ENCODE data around the gene HSD17B1. TPM values are rescaled to one million over a fixed set of nuclear protein-coding genes. Genes with fewer than 3 reads are reported as not detected.

HSD17B1 gene
- total RNA-seq, 1 experiment from 2014 or later: 1.0 TPM

DNA sequence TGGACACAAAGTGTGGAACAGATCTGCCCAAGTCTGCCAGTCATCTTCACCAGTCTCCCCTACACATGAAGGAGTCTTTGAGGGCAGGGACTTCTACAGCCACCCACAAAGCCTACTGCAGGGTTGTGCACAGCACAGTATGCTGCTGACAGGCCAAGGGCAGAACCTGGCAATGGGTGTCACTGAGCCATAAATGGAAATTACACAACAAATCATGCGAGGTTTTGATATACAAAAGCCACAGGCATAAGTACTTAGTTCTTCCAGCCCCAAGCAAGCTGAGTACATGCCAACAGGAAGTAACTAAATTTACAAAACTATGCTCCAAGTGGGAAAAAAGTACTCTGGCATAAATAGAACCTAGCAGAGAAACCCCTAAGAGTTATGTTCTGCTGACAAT lies 32.6 kb downstream of the HSD17B1 start:
- no peaks in the 10 kb centered on the region for H3K27me3 Mint-ChIP-seq (ENCODE audit: unreplicated experiment)
- TF ChIP-seq, protein P1, sequence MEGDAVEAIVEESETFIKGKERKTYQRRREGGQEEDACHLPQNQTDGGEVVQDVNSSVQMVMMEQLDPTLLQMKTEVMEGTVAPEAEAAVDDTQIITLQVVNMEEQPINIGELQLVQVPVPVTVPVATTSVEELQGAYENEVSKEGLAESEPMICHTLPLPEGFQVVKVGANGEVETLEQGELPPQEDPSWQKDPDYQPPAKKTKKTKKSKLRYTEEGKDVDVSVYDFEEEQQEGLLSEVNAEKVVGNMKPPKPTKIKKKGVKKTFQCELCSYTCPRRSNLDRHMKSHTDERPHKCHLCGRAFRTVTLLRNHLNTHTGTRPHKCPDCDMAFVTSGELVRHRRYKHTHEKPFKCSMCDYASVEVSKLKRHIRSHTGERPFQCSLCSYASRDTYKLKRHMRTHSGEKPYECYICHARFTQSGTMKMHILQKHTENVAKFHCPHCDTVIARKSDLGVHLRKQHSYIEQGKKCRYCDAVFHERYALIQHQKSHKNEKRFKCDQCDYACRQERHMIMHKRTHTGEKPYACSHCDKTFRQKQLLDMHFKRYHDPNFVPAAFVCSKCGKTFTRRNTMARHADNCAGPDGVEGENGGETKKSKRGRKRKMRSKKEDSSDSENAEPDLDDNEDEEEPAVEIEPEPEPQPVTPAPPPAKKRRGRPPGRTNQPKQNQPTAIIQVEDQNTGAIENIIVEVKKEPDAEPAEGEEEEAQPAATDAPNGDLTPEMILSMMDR (IDR thresholded peaks at IDR 0.05; ENCODE audit: unreplicated experiment): no peak
- CTCF ChIA-PET: no interaction called here
- no peak overlapping the region for H3K4me3 Mint-ChIP-seq (ENCODE audit: low read depth, unreplicated experiment)
- peaks cover 57% of the 10 kb centered on the region for H3K36me3 Mint-ChIP-seq (ENCODE audit: insufficient read depth, unreplicated experiment)
- no peaks in the 10 kb centered on the region for H3K9me3 Mint-ChIP-seq (ENCODE audit: low read depth, unreplicated experiment)
- H3K4me1 Mint-ChIP-seq (ENCODE audit: low read depth, unreplicated experiment): no peaks in the 10 kb centered on the region
- H3K27ac Mint-ChIP-seq (ENCODE audit: unreplicated experiment): no peak overlapping the region
- no TSS peak for BruUV-seq (replicated peaks)
- no peak for DNase-seq
- intact Hi-C loops (cut with micrococcal nuclease; ENCODE audit: unreplicated experiment): no loop called here

DNA sequence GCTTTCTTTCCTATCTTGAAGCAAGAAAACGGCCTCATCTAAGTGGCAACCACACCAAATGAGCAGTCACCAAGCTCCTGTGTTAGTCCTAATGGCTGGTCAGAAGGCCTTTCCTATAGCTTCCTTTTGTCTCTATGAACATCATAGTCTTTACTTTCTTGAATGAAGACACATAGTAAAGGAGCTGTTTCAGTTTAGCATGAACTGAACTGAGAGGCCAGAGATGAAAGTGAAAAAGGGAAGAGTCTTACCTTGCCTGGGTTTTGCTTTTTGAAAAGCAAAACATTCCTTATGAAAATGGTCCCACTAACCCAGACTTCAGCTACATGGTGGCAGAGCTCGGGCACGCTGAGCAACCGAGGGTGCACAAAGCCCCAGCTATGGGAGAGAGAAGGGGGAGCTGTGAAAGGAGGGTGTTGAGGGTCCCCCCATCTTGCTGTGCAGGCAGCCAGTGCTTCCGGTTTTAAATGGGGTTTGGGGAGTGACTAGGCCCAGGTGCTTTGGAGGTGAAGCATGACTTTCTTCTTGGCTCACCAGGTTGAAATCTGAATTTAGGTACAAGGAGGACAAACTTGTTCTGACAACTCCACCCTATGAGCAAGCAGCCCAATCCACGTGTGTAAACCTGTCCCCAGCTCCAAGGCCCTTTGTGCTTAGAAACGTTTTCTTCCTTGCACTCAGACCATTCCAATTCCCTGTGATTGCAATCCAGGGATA lies 33.9 kb downstream of the HSD17B1 start:
- intact Hi-C loops (cut with micrococcal nuclease; ENCODE audit: unreplicated experiment): no loop called here
- H3K36me3 Mint-ChIP-seq (ENCODE audit: insufficient read depth, unreplicated experiment): peaks cover 55% of the 10 kb centered on the region
- no peaks in the 10 kb centered on the region for H3K4me1 Mint-ChIP-seq (ENCODE audit: low read depth, unreplicated experiment)
- DNase-seq: no peak
- H3K4me3 Mint-ChIP-seq (ENCODE audit: low read depth, unreplicated experiment): no peak overlapping the region
- TF ChIP-seq, protein P1 (IDR thresholded peaks at IDR 0.05; ENCODE audit: unreplicated experiment): no peak
- no peak overlapping the region for H3K27ac Mint-ChIP-seq (ENCODE audit: unreplicated experiment)
- no peaks in the 10 kb centered on the region for H3K27me3 Mint-ChIP-seq (ENCODE audit: unreplicated experiment)
- H3K9me3 Mint-ChIP-seq (ENCODE audit: low read depth, unreplicated experiment): no peaks in the 10 kb centered on the region
- no TSS peak for BruUV-seq (replicated peaks)
- CTCF ChIA-PET: no interaction called here

DNA sequence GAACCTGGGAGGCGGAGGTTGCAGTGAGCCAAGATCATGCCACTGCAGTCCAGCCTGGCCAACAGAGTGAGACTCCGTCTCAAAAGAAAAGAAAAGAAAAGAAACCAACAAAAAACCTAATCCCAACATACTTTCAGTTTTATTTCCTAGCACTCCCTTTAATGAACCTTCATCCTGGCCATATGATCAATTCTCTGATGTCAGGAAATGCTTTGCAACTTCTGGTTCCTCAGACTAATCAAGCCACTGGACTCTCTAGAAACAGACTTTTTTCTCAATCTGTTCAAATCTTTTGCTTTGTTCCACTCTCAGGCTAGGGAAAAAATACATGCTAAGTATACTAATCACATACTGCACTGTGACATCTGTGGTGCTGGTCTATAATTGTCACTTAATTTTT lies 38.2 kb downstream of the HSD17B1 start:
- Mint-ChIP-seq H3K36me3 (ENCODE audit: insufficient read depth, unreplicated experiment) (peaks cover 30% of the 10 kb centered on the region), H3K4me1 (ENCODE audit: low read depth, unreplicated experiment) (no peaks in the 10 kb centered on the region), H3K27ac (ENCODE audit: unreplicated experiment) (no peak overlapping the region), H3K9me3 (ENCODE audit: low read depth, unreplicated experiment) (no peaks in the 10 kb centered on the region), H3K4me3 (ENCODE audit: low read depth, unreplicated experiment) (no peak overlapping the region), H3K27me3 (ENCODE audit: unreplicated experiment) (no peaks in the 10 kb centered on the region)
- TF ChIP-seq, protein P1 (IDR thresholded peaks at IDR 0.05; ENCODE audit: unreplicated experiment): no peak
- no TSS peak for BruUV-seq (replicated peaks)
- no peak for DNase-seq
- intact Hi-C loops (cut with micrococcal nuclease; ENCODE audit: unreplicated experiment): no loop called here
- CTCF ChIA-PET: interaction anchor here (0.6 to 0.7 kb wide), 2 partner anchors 56 to 149 kb away, joined by 3 to 5 read pairs; no protein-coding TSS in a partner anchor

DNA sequence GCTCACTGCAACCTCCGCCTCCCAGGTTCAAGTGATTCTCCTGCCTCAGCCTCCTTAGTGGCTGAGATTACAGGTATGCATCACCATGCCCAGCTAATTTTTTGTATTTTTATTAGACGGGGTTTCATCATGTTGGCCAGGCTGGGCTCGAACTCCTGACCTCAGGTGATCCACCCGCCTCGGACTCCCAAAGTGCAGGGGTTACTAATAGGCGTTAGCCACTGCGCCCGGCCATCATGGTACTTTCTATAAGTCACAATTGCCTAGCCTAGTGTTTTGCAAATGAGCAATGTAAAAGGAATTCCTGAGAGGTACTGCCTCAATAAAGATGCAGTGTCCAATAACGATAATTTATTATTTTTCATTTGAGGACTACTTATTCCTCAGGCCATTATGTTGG lies 38.7 kb downstream of the HSD17B1 start:
- DNase-seq: no peak
- Mint-ChIP-seq H3K4me1 (ENCODE audit: low read depth, unreplicated experiment) (no peaks in the 10 kb centered on the region), H3K27ac (ENCODE audit: unreplicated experiment) (no peak overlapping the region), H3K9me3 (ENCODE audit: low read depth, unreplicated experiment) (no peaks in the 10 kb centered on the region), H3K36me3 (ENCODE audit: insufficient read depth, unreplicated experiment) (peaks cover 33% of the 10 kb centered on the region), H3K27me3 (ENCODE audit: unreplicated experiment) (no peaks in the 10 kb centered on the region), H3K4me3 (ENCODE audit: low read depth, unreplicated experiment) (no peak overlapping the region)
- CTCF ChIA-PET: interaction anchor here (0.6 to 0.7 kb wide), 2 partner anchors 57 to 150 kb away, joined by 3 to 5 read pairs; no protein-coding TSS in a partner anchor
- BruUV-seq (replicated peaks): no TSS peak
- TF ChIP-seq, protein P1 (IDR thresholded peaks at IDR 0.05; ENCODE audit: unreplicated experiment): no peak
- intact Hi-C loops (cut with micrococcal nuclease; ENCODE audit: unreplicated experiment): no loop called here
